Epithelial cell of esophagus (primary cell): Measurements from ENCODE around the gene LPAR4.
"Not testable (repeated sequence)": the region's sequence is repeated elsewhere in the genome, so short reads cannot be mapped to it uniquely, and the experiment has no call there.

Source experiments
- DNase-seq: peaks from one replicate; pipeline ENCODE4 v3.0.0; 2010; ENCODE audit warnings: low read depth
- H3K4me3 ChIP-seq: 2 replicates; pipeline ENCODE4 v1.5.1; 2011; ENCODE audit warnings: mild to moderate bottlenecking, low read length, control low read depth
- CTCF ChIP-seq: IDR thresholded peaks from 2 replicates; pipeline ENCODE4 v1.5.1; 2011; ENCODE audit warnings: low read depth, mild to moderate bottlenecking, low read length, control low read depth, inconsistent platforms; ENCODE audit not compliant: insufficient read depth; ENCODE audit errors: missing control alignments

Gene LPAR4

GRCh38 chrX:78769946-78770345 is 22.4 kb downstream of the LPAR4 start:
- peak; percentile 0 for DNase-seq
- TF ChIP-seq CTCF = no peak
- H3K4me3 ChIP-seq = no peak overlapping the region

- no peak for TF ChIP-seq CTCF
- DNase-seq = no peak
- no peak overlapping the region for H3K4me3 ChIP-seq
Measured at GRCh38 chrX:78796916-78797315, 49.4 kb downstream of the LPAR4 start.

- no peak for TF ChIP-seq CTCF
- no peak overlapping the region for H3K4me3 ChIP-seq
- no peak for DNase-seq
Measured at GRCh38 chrX:78800114-78800513, 52.6 kb downstream of the LPAR4 start.

GRCh38 chrX:78800694-78801093 is 53.2 kb downstream of the LPAR4 start:
- no peak overlapping the region for H3K4me3 ChIP-seq
- no peak for DNase-seq
- TF ChIP-seq CTCF = no peak

- no peak overlapping the region for H3K4me3 ChIP-seq
- DNase-seq = no peak
- TF ChIP-seq CTCF = no peak
Measured at GRCh38 chrX:78801522-78801921, 54.0 kb downstream of the LPAR4 start.

- H3K4me3 ChIP-seq, DNase-seq: not testable (repeated sequence)
Measured at GRCh38 chrX:78802526-78802925, 55.0 kb downstream of the LPAR4 start.
